Neural cell (in vitro differentiated cells): ENCODE results near the gene TRIM40. TPM values are rescaled to one million over a fixed set of nuclear protein-coding genes. Genes with fewer than 3 reads are reported as not detected.

Source experiments
- H2AFZ ChIP-seq: fragments of 200-600, 300-800 bp; sonication (generic), shearing (Covaris generic); 2 replicates; pipeline ENCODE4 v1.6.0; 2014; ENCODE audit warnings: low read depth, mild to moderate bottlenecking, antibody characterized with exemption, low read length, moderate library complexity
- H3F3A ChIP-seq: fragments of 200-600 bp; shearing (Covaris generic); 2 replicates; pipeline ENCODE4 v1.6.1; 2016; ENCODE audit warnings: mild to moderate bottlenecking, moderate library complexity, mixed read lengths, antibody characterized with exemption, low read length; ENCODE audit not compliant: insufficient read depth, poor library complexity, severe bottlenecking
- H3K27ac ChIP-seq: fragments of 200-600, 300-800 bp; sonication (generic), shearing (Covaris generic); 2 replicates; pipeline ENCODE4 v1.5.1; 2014; ENCODE audit warnings: mild to moderate bottlenecking, low read length, moderate library complexity
- H3K27me3 ChIP-seq: fragments of 300-800, 200-600 bp; sonication (generic), shearing (Covaris generic); 2 replicates; pipeline ENCODE4 v1.6.0; 2014; ENCODE audit warnings: mild to moderate bottlenecking, low read depth, low read length, moderate library complexity; ENCODE audit not compliant: insufficient read depth
- H3K36me3 ChIP-seq: fragments of 300-800, 200-600 bp; sonication (generic), shearing (Covaris generic); 2 replicates; pipeline ENCODE4 v1.5.1; 2014; ENCODE audit warnings: mild to moderate bottlenecking, antibody characterized with exemption, low read length, moderate library complexity; ENCODE audit not compliant: insufficient read depth
- H3K4me2 ChIP-seq: fragments of 300-800, 200-600 bp; sonication (generic), shearing (Covaris generic); 2 replicates; pipeline ENCODE4 v1.6.0; 2014; ENCODE audit warnings: mild to moderate bottlenecking, low read length
- H3K4me3 ChIP-seq: fragments of 300-800, 200-600 bp; sonication (generic), shearing (Covaris generic); 2 replicates; pipeline ENCODE4 v1.5.1; 2014; ENCODE audit warnings: mild to moderate bottlenecking, low read length, moderate library complexity
- H3K79me2 ChIP-seq: fragments of 200-600 bp; shearing (Covaris generic); replicated peaks from 2 replicates; pipeline ENCODE4 v1.6.0; 2014; ENCODE audit warnings: mild to moderate bottlenecking, low read length, moderate library complexity; ENCODE audit not compliant: insufficient read depth
- H3K9ac ChIP-seq: fragments of 300-800, 200-600 bp; sonication (generic), shearing (Covaris generic); 2 replicates; pipeline ENCODE4 v1.6.1; 2016; ENCODE audit warnings: mild to moderate bottlenecking, low read length, mixed read lengths
- H3K9me2 ChIP-seq: fragments of 200-600 bp; shearing (Covaris generic); 2 replicates; pipeline ENCODE4 v1.6.1; 2016; ENCODE audit warnings: mild to moderate bottlenecking, low read length, mixed read lengths; ENCODE audit not compliant: insufficient read depth
- H3K9me3 ChIP-seq: fragments of 200-600, 300-800 bp; sonication (generic), shearing (Covaris generic); 2 replicates; pipeline ENCODE4 v1.6.1; 2016; ENCODE audit warnings: mild to moderate bottlenecking, mixed run types, low read length, moderate library complexity, mixed read lengths
- H4K20me1 ChIP-seq: fragments of 200-600 bp; shearing (Covaris generic); 2 replicates; pipeline ENCODE4 v1.6.1; 2016; ENCODE audit warnings: mild to moderate bottlenecking, mixed run types; ENCODE audit not compliant: insufficient read depth
- CTCF ChIP-seq: fragments of 450-650 bp; IDR thresholded peaks from 2 replicates; pipeline ENCODE4 v1.5.1; 2014; ENCODE audit warnings: antibody characterized with exemption, mild to moderate bottlenecking, moderate library complexity; ENCODE audit not compliant: poor library complexity, severe bottlenecking
- EP300 ChIP-seq: fragments of 450-650 bp; conservative IDR thresholded peaks from 2 replicates; pipeline ENCODE4 v1.6.1; 2014; ENCODE audit warnings: antibody characterized with exemption, mild to moderate bottlenecking, moderate library complexity; ENCODE audit not compliant: poor library complexity, severe bottlenecking
- EZH2 ChIP-seq: fragments of 200-600, 300-800 bp; shearing (Covaris generic), sonication (generic); IDR thresholded peaks from 2 replicates; pipeline ENCODE4 v1.6.1; 2014; ENCODE audit warnings: antibody characterized with exemption, low read length, borderline replicate concordance, mild to moderate bottlenecking; ENCODE audit not compliant: insufficient read depth, poor library complexity, severe bottlenecking
- MXI1 ChIP-seq: fragments of 450-650 bp; conservative IDR thresholded peaks from 2 replicates; pipeline ENCODE4 v1.6.1; 2014; ENCODE audit warnings: antibody characterized with exemption, mild to moderate bottlenecking; ENCODE audit not compliant: poor library complexity, severe bottlenecking
- POLR2AphosphoS5 ChIP-seq: IDR thresholded peaks from 2 replicates; pipeline ENCODE4 v1.6.1; 2012
- RAD21 ChIP-seq: fragments of 450-650 bp; conservative IDR thresholded peaks from 2 replicates; pipeline ENCODE4 v1.6.1; 2014; ENCODE audit warnings: antibody characterized with exemption, mild to moderate bottlenecking, moderate library complexity
- REST ChIP-seq: IDR thresholded peaks from 2 replicates; pipeline ENCODE4 v1.6.1; 2012; ENCODE audit warnings: borderline replicate concordance
- SMC3 ChIP-seq: fragments of 450-650 bp; conservative IDR thresholded peaks from 2 replicates; pipeline ENCODE4 v1.6.1; 2014; ENCODE audit warnings: antibody characterized with exemption, mild to moderate bottlenecking, moderate library complexity; ENCODE audit not compliant: poor library complexity
- TAF1 ChIP-seq: IDR thresholded peaks from 2 replicates; pipeline ENCODE4 v1.6.1; 2012; ENCODE audit warnings: low read depth
- polyA plus RNA-seq: library from polyadenylated mRNA; depleted of rRNA; stranded (reverse); fragments of >200 nt; gene quantifications from 2 replicates; pipeline ENCODE4 v1.2.3, GENCODE V29; 2014

The TRIM40 gene
- polyA plus RNA-seq, 1 donor from 2014 or later: not detected

GRCh38 chr6:30184417-30185031, 48.6 kb downstream of the TRIM40 start:
- H3K9me2 ChIP-seq: no peaks in the 10 kb centered on the region
- H3K4me2 ChIP-seq: no peak overlapping the region
- TF ChIP-seq EZH2: no peak
- no peak for TF ChIP-seq REST
- TF ChIP-seq EP300: no peak
- no peak for TF ChIP-seq POLR2AphosphoS5
- no peak for TF ChIP-seq CTCF
- TF ChIP-seq MXI1: no peak
- TF ChIP-seq TAF1: no peak
- TF ChIP-seq SMC3: no peak
- no peak for TF ChIP-seq RAD21
- H2AFZ ChIP-seq: no peak overlapping the region
- H3K9me3 ChIP-seq: no peaks in the 10 kb centered on the region
- no peak overlapping the region for H3K27ac ChIP-seq
- no peak overlapping the region for H3K9ac ChIP-seq
- H3K79me2 ChIP-seq: no peaks in the 10 kb centered on the region
- H4K20me1 ChIP-seq: no peaks in the 10 kb centered on the region
- no peaks in the 10 kb centered on the region for H3F3A ChIP-seq
- H3K36me3 ChIP-seq: peaks cover 14% of the 10 kb centered on the region
- H3K27me3 ChIP-seq: no peaks in the 10 kb centered on the region
- H3K4me3 ChIP-seq: no peak overlapping the region

GRCh38 chr6:30185846-30186484, 50.0 kb downstream of the TRIM40 start:
- peaks cover 14% of the 10 kb centered on the region for H3K36me3 ChIP-seq
- H2AFZ ChIP-seq: no peak overlapping the region
- H3K79me2 ChIP-seq: no peaks in the 10 kb centered on the region
- H3F3A ChIP-seq: no peaks in the 10 kb centered on the region
- H3K9me3 ChIP-seq: no peaks in the 10 kb centered on the region
- H4K20me1 ChIP-seq: no peaks in the 10 kb centered on the region
- no peaks in the 10 kb centered on the region for H3K27me3 ChIP-seq
- no peak overlapping the region for H3K9ac ChIP-seq
- no peak for TF ChIP-seq SMC3
- no peak for TF ChIP-seq REST
- no peak for TF ChIP-seq RAD21
- no peak for TF ChIP-seq CTCF
- TF ChIP-seq POLR2AphosphoS5: no peak
- TF ChIP-seq EP300: no peak
- no peak for TF ChIP-seq EZH2
- no peak for TF ChIP-seq MXI1
- no peak for TF ChIP-seq TAF1
- no peak overlapping the region for H3K27ac ChIP-seq
- H3K9me2 ChIP-seq: no peaks in the 10 kb centered on the region
- no peak overlapping the region for H3K4me2 ChIP-seq
- H3K4me3 ChIP-seq: no peak overlapping the region
